AG09319 (cell line): Measurements from ENCODE around the gene CST11.
A peak's percentile ranks its signal among the peaks of the same experiment; 100 is the strongest.

Experiments used
- DNase-seq: peaks from one replicate; pipeline ENCODE4 v3.0.0-alpha.2; 2010; ENCODE audit warnings: low read depth; ENCODE audit errors: extremely low read depth
- CTCF ChIP-seq: IDR thresholded peaks from 2 replicates; pipeline ENCODE4 v1.5.1; 2011; ENCODE audit warnings: low read depth, mild to moderate bottlenecking, inconsistent platforms, low read length, moderate library complexity

Gene CST11

GRCh38 chr20:23442436-23442835, 10.2 kb downstream of the CST11 start:
- no peak for TF ChIP-seq CTCF
- no peak for DNase-seq

- peak; percentile 94 for TF ChIP-seq CTCF
- peak; percentile 28 for DNase-seq
These were observed 10.8 kb downstream of the CST11 start for GRCh38 chr20:23441850-23442313.

GRCh38 chr20:23440004-23440403, 12.7 kb downstream of the CST11 start:
- TF ChIP-seq CTCF: no peak
- no peak for DNase-seq

- TF ChIP-seq CTCF: no peak
- DNase-seq: no peak
These were observed 14.0 kb downstream of the CST11 start for GRCh38 chr20:23438661-23439060.

GRCh38 chr20:23437126-23437899, 15.4 kb downstream of the CST11 start:
- no peak for DNase-seq
- no peak for TF ChIP-seq CTCF

- TF ChIP-seq CTCF: no peak
- no peak for DNase-seq
These were observed 16.0 kb downstream of the CST11 start for GRCh38 chr20:23436681-23437080.

- no peak for DNase-seq
These were observed 16.8 kb downstream of the CST11 start for GRCh38 chr20:23435626-23436539.

More at GRCh38 chr20:23435626-23436539, 16.8 kb downstream of the CST11 start:
- TF ChIP-seq CTCF: no peak
